ENCODE measurements around the gene CDC6. TPM values are rescaled to one million over a fixed set of nuclear protein-coding genes. Genes with fewer than 3 reads are reported as not detected.

Gene CDC6
- total RNA-seq, 4 donors from 2014 or later, result 0.54 to 2.2 (median 1.2) TPM; not detected in 1

DNA sequence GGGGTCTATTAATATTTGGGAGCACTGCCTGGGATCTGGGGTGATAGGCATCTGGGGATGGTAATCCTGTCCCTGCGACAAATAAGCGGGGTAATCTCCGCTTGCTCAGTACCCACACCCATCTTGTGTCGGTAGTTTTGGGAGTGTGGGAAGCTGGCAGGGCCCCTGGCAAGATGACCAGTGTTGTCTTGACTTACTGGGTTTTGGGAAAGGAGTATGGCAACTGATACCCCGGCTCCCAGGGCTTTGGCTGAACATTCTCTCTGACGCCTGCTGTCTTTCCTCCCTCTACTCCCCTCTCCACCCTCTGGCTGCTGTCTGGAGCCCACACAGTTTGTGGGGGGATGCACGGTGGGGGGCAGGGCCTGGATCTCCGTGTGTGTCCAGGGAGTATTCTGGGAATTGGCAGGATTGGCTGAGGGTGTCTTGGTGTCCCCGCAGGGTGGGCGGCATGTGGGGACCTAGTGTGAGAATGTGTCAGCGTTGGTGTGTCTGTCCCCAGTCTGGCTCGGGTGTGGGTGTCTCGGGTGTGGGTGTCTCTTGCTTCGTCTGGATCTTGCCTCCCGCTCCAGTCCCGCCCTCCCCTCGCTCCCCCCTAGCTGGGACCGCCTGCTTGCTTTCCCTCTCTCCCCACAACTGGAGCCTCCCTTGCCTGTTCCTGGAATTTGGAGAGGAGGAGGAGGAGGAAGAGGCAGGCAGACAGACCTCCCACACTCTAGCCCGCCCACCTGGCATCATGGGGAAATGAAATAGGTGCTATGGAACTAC, 33.3 kb downstream of the CDC6 start:
- H3K27me3 ChIP-seq, result no peaks in the 10 kb centered on the region
- H3K4me1 ChIP-seq, result peaks cover 6 to 95% (median 76%) of the 10 kb centered on the region in 3 donors
- H3K4me3 ChIP-seq, result peak overlapping the region in 1 of 2 donors; percentile 98
- 35% methylated on average over 4 of the region's 19 CpGs; no CpG with 5 or more reads in 1 of the 2 donors for WGBS, 2 donors (ENCODE audit: low coverage in 1 of 2)
- H3K27ac ChIP-seq, result peak overlapping the region; percentile 68 to 97 (median 91)
- no peaks in the 10 kb centered on the region for H3K9me3 ChIP-seq
- peak; percentile 23 for ATAC-seq
- H3K36me3 ChIP-seq, result no peaks in the 10 kb centered on the region
- TF ChIP-seq EP300 (IDR thresholded peaks at IDR 0.05), result no peak
- TF ChIP-seq POLR2AphosphoS5 (IDR thresholded peaks at IDR 0.05), result peak; percentile 58
- TF ChIP-seq POLR2A (IDR thresholded peaks at IDR 0.05), result peak in 1 of 2 donors; percentile 15
- TF ChIP-seq, protein P1, sequence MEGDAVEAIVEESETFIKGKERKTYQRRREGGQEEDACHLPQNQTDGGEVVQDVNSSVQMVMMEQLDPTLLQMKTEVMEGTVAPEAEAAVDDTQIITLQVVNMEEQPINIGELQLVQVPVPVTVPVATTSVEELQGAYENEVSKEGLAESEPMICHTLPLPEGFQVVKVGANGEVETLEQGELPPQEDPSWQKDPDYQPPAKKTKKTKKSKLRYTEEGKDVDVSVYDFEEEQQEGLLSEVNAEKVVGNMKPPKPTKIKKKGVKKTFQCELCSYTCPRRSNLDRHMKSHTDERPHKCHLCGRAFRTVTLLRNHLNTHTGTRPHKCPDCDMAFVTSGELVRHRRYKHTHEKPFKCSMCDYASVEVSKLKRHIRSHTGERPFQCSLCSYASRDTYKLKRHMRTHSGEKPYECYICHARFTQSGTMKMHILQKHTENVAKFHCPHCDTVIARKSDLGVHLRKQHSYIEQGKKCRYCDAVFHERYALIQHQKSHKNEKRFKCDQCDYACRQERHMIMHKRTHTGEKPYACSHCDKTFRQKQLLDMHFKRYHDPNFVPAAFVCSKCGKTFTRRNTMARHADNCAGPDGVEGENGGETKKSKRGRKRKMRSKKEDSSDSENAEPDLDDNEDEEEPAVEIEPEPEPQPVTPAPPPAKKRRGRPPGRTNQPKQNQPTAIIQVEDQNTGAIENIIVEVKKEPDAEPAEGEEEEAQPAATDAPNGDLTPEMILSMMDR (IDR thresholded peaks at IDR 0.05), result no peak

DNA sequence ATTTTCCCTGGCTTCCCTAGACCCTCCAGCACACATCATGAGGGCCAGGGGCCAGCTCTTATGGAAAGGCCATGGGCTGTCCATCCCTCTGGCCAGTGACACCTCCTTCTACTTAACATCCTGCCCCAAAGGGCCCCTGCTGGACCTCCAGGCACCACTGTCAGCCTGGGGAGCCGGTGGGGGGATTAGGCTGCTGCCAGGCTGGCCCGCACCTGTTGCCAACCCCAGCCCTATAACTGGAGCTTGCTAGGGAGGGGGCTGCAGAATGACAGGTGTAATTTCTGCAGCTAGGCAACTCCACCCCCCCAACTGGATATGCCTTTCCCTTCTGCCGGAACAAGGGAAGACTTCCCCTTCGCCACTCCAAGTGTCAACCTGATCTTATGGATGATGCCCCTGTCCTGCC, 33.8 kb downstream of the CDC6 start:
- H3K4me3 ChIP-seq, result peak overlapping the region in 1 of 2 donors; percentile 98
- H3K27ac ChIP-seq, result peak overlapping the region; percentile 68 to 97 (median 91)
- ATAC-seq, result no peak
- no peaks in the 10 kb centered on the region for H3K27me3 ChIP-seq
- no peak for TF ChIP-seq POLR2AphosphoS5 (IDR thresholded peaks at IDR 0.05)
- no peak for TF ChIP-seq POLR2A (IDR thresholded peaks at IDR 0.05)
- TF ChIP-seq, protein P1 (IDR thresholded peaks at IDR 0.05), result no peak
- TF ChIP-seq EP300 (IDR thresholded peaks at IDR 0.05), result no peak
- no CpG with 5 or more reads among the region's 4 CpGs for WGBS, 2 donors (ENCODE audit: low coverage in 1 of 2)
- no peaks in the 10 kb centered on the region for H3K36me3 ChIP-seq
- H3K4me1 ChIP-seq, result peaks cover 6 to 95% (median 76%) of the 10 kb centered on the region in 3 donors
- no peaks in the 10 kb centered on the region for H3K9me3 ChIP-seq

DNA sequence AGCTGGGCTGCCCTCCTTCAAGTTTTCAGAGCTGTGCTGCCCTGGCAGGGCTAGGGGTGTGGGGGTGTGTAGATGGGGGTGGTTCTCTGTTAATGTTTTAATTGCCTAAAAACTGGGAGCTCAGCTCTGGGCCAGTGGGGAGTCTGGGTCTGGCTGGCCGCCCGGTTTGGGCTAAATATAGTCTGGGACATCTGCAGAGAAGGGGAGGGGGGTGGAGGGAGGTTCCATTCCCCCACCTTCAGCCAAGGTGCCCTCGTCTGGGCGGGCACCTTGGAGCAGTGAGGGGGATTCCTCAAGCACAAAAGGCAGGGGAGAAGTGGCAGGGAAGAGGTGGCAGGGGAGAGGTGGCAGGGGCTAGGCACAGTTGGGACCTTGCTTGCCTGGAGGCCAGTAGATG, 34.3 kb downstream of the CDC6 start:
- H3K27me3 ChIP-seq, result no peaks in the 10 kb centered on the region
- H3K4me3 ChIP-seq, result peak overlapping the region; percentile 4 to 98
- no peak for ATAC-seq
- H3K36me3 ChIP-seq, result no peaks in the 10 kb centered on the region
- TF ChIP-seq POLR2AphosphoS5 (IDR thresholded peaks at IDR 0.05), result no peak
- TF ChIP-seq EP300 (IDR thresholded peaks at IDR 0.05), result no peak
- TF ChIP-seq POLR2A (IDR thresholded peaks at IDR 0.05), result no peak
- TF ChIP-seq, protein P1 (IDR thresholded peaks at IDR 0.05), result no peak
- H3K4me1 ChIP-seq, result peaks cover 6 to 95% (median 78%) of the 10 kb centered on the region in 3 donors
- no peaks in the 10 kb centered on the region for H3K9me3 ChIP-seq
- H3K27ac ChIP-seq, result peak overlapping the region; percentile 68 to 97 (median 91)
- WGBS, 2 donors (ENCODE audit: low coverage in 1 of 2), result no CpG with 5 or more reads among the region's 4 CpGs

DNA sequence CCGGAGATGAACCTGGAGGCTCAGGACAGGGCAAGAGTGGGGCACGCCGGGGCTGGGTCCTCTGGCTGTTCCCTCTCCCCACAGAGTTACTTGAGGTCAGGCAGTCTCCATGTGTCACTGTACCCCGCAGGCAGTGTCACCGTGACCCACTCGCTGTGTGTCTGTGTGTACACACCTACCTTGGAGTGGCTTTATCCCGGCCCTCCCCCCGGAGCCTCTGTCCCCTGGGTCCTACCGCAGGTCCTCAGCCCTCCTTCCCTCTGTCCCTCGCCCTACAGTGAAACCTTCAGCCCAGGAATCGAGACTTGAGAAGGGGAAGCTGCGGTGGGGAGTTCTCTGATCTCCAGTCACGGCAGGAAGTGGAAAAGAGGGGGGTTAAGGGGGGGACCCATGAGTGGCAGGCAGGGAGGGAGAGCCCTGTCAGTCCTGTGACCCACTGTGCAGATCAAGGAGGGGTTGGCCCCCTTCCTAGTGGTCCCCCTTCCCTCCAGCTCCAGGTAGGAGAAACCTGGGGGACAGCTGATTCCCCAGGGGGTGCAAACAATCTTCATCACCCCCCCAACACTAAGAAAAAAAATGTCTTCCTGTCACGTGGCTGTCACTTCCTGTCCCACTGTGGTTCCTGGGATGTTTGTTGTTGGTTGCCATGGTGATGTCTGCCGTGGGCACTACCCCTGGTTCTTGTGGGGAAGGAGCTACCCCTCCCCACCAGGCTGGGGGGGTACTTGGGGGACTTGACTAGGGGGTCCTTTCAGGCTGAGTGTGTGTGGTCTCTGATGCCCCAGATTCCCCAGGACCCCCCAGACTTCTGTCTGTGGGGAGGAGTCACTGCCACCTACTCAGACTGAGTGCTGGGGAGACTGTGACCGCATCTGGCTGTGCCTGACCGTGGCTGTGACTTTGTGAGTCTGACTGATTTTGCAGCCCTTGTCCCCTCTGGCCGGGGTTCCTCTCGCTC, 35.0 kb downstream of the CDC6 start:
- 3 to 18% methylated on average over 7 to 8 of the region's 19 CpGs for WGBS, 2 donors (ENCODE audit: low coverage in 1 of 2)
- Histone ChIP-seq H3K4me3 (peak overlapping the region; percentile 4 to 98), H3K9me3 (no peaks in the 10 kb centered on the region), H3K4me1 (peaks cover 6 to 95% (median 80%) of the 10 kb centered on the region in 3 donors), H3K27ac (peak overlapping the region; percentile 68 to 97 (median 91)), H3K36me3 (no peaks in the 10 kb centered on the region), H3K27me3 (no peaks in the 10 kb centered on the region)
- peak; percentile 41 to 56 for TF ChIP-seq POLR2A (IDR thresholded peaks at IDR 0.05)
- TF ChIP-seq EP300 (IDR thresholded peaks at IDR 0.05), result no peak
- peak; percentile 17 for ATAC-seq

Data from gastroesophageal sphincter (tissue), 4 donors.